GM12878 (cell line): ENCODE results near the gene EDEM3. TPM values are rescaled to one million over a fixed set of nuclear protein-coding genes. Genes with fewer than 3 reads are reported as not detected.

ENCODE experiments used
- ATAC-seq: fragments of 200-7000 bp; cut with Tn5 transposase; 3 replicates; pipeline ENCODE4 v1.9.1; 2020; ENCODE audit warnings: mild to moderate bottlenecking, moderate library complexity
- BruUV-seq: library from RNA; stranded (reverse); fragments of 400-500 nt; replicated peaks from 2 replicates; lab custom pipeline; 2021; lab: Mats Ljungman, UMichigan
- CTCF ChIA-PET: fragments of 300-600 bp; sonication (Branson Sonifier 250); formaldehyde crosslinking; extraction: SDS; loops from one replicate; lab custom pipeline; 2021; ENCODE audit warnings: inconsistent platforms; lab: Yijun Ruan, JAX
- POLR2A ChIA-PET: fragments of 350-600 bp; formaldehyde crosslinking; extraction: SDS; loops from one replicate; lab custom pipeline; 2021; ENCODE audit warnings: inconsistent platforms; lab: Charles Lee
- RAD21 ChIA-PET: fragments of 300-600 bp; sonication (Branson Sonifier 250); formaldehyde crosslinking; loops from one replicate; lab custom pipeline; 2023; ENCODE audit warnings: antibody characterized with exemption; ENCODE audit not compliant: unreplicated experiment; lab: Charles Lee
- SMC1A ChIA-PET: fragments of 300-600 bp; sonication (Branson Sonifier 250); formaldehyde crosslinking; loops from one replicate; lab custom pipeline; 2023; ENCODE audit not compliant: unreplicated experiment, uncharacterized antibody; lab: Charles Lee
- DNase-seq: peaks from one replicate; pipeline ENCODE4 v3.0.0-alpha.2; 2011; ENCODE audit warnings: low read depth, low spot score
- FAIRE-seq: peaks from 3 replicates; lab custom pipeline; 2011; peaks lifted over from hg19 to GRCh38; lab: Jason Lieb, UNC
- H2AFZ ChIP-seq: 2 replicates; pipeline ENCODE4 v1.6.0; 2011; ENCODE audit warnings: low read depth, low read length, control low read depth; ENCODE audit not compliant: control insufficient read depth
- H3K27ac ChIP-seq: 2 replicates; pipeline ENCODE4 v1.5.1; 2011; ENCODE audit warnings: control low read depth; ENCODE audit not compliant: control insufficient read depth, insufficient read depth
- H3K27me3 ChIP-seq, 2 experiments: replicated peaks in 1 of 2; 2 replicates each; pipeline versions ENCODE4 v1.6.0 to v1.6.1; 2011; ENCODE audit warnings: low read length in 1 of 2; ENCODE audit not compliant: control insufficient read depth in 2 of 2, insufficient read depth in 2 of 2
- H3K36me3 ChIP-seq, 2 experiments: 2 replicates each; pipeline ENCODE4 v1.5.1; 2011; ENCODE audit warnings: low read length in 1 of 2; ENCODE audit not compliant: control insufficient read depth in 2 of 2, insufficient read depth in 2 of 2
- H3K4me1 ChIP-seq: 2 replicates; pipeline ENCODE4 v1.6.1; 2011; ENCODE audit warnings: mild to moderate bottlenecking, low read length, moderate library complexity, mixed read lengths; ENCODE audit not compliant: control insufficient read depth, insufficient read depth
- H3K4me2 ChIP-seq: 2 replicates; pipeline ENCODE4 v1.6.0; 2011; ENCODE audit warnings: control low read depth; ENCODE audit not compliant: control insufficient read depth, insufficient read depth
- H3K4me3 ChIP-seq: fragments of 200-600 bp; sonication (generic); 2 replicates; pipeline ENCODE4 v1.5.1; 2016
- H3K79me2 ChIP-seq: 2 replicates; pipeline ENCODE4 v1.6.0; 2011; ENCODE audit warnings: low read length; ENCODE audit not compliant: control insufficient read depth, insufficient read depth
- H3K9ac ChIP-seq: 2 replicates; pipeline ENCODE4 v1.8.0; 2011; ENCODE audit warnings: low read length, control low read depth, mixed read lengths; ENCODE audit not compliant: control insufficient read depth, insufficient read depth
- H3K9me3 ChIP-seq: replicated peaks from 3 replicates; pipeline ENCODE4 v1.5.1; 2011; ENCODE audit warnings: mild to moderate bottlenecking, low read length; ENCODE audit not compliant: control insufficient read depth, insufficient read depth
- H4K20me1 ChIP-seq: 2 replicates; pipeline ENCODE4 v1.6.0; 2011; ENCODE audit not compliant: control insufficient read depth, insufficient read depth
- CBX5 ChIP-seq: sonication (generic); IDR thresholded peaks from 2 replicates; pipeline ENCODE4 v1.6.1; 2016; ENCODE audit warnings: low read depth, moderate library complexity, mild to moderate bottlenecking, inconsistent platforms
- KDM1A ChIP-seq: fragments of 200-600 bp; sonication (generic); IDR thresholded peaks from 2 replicates; pipeline ENCODE4 v1.6.1; 2016; ENCODE audit warnings: borderline replicate concordance
- NR2C2 ChIP-seq: IDR thresholded peaks from 2 replicates; pipeline ENCODE4 v1.6.1; 2011; ENCODE audit warnings: borderline replicate concordance, low read depth; ENCODE audit not compliant: control insufficient read depth, insufficient read length
- RAD21 ChIP-seq: IDR thresholded peaks from 2 replicates; pipeline ENCODE4 v1.6.1; 2011; ENCODE audit warnings: mild to moderate bottlenecking, low read depth, low read length, moderate library complexity; ENCODE audit not compliant: insufficient read depth
- RFX5 ChIP-seq: IDR thresholded peaks from 2 replicates; pipeline ENCODE4 v1.6.1; 2011; ENCODE audit warnings: low read depth, low read length, improper control_type of control experiment
- STAT3 ChIP-seq: IDR thresholded peaks from 2 replicates; pipeline ENCODE4 v1.6.1; 2011; ENCODE audit warnings: low read depth, low read length, improper control_type of control experiment
- TCF12 ChIP-seq: IDR thresholded peaks from 2 replicates; pipeline ENCODE4 v1.6.1; 2011; ENCODE audit warnings: low read depth, mild to moderate bottlenecking, low read length
- TCF3 ChIP-seq: IDR thresholded peaks from 2 replicates; pipeline ENCODE4 v1.6.1; 2012; ENCODE audit warnings: low read depth, mild to moderate bottlenecking, low read length, borderline replicate concordance; ENCODE audit not compliant: insufficient read depth
- WGBS: methylation state at CpG from one replicate; pipeline ENCODE4 v1.1.6; 2016; ENCODE audit warnings: low lambda C conversion rate; ENCODE audit not compliant: insufficient replicate concordance, insufficient coverage; ENCODE audit errors: missing lambda C conversion rate; 5-methylcytosine and 5-hydroxymethylcytosine counted together
- in situ Hi-C: fragments of 300-500 bp; cut with MboI; formaldehyde crosslinking; loops from 9 replicates; pipeline ENCODE4 v1.14.3; 2018; ENCODE audit warnings: mixed read lengths
- intact Hi-C: fragments of 100-400 bp; cut with micrococcal nuclease; formaldehyde crosslinking; loops from one replicate; pipeline ENCODE4 v1.14.2; 2022; ENCODE audit not compliant: unreplicated experiment
- polyA plus RNA-seq, 11 experiments: library from polyadenylated mRNA; depleted of rRNA in 4 of 11; unstranded in 6 of 11; stranded (reverse) in 5 of 11; fragments of >200 nt; fragmentation: Nextera tagmentation in 4 of 11; fragmentation: Illumina TruSeq in 1 of 11; extraction: Ambion mirVana in 4 of 11; extraction: Trizol in 1 of 11; gene quantifications; 1 replicate in 1 of 11; 2 replicates in 10 of 11; pipeline versions ENCODE4 v1.2.1 to v1.2.3, GENCODE V29; 2011 to 2016; ENCODE audit warnings: inconsistent platforms in 2 of 11, missing spikeins in 2 of 11, low read depth in 1 of 11
- total RNA-seq, 4 experiments: library from RNA; depleted of rRNA in 3 of 4; stranded (reverse); fragments of >200 nt in 3 of 4; fragmentation: Illumina TruSeq in 1 of 4; extraction: Trizol in 1 of 4; gene quantifications; 2 replicates each; pipeline versions ENCODE4 v1.2.1 to v1.2.3, GENCODE V29; 2013 to 2021
- TF ChIP-seq, protein P1 (sequence below): IDR thresholded peaks from 2 replicates; pipeline ENCODE4 v1.6.1; 2012; ENCODE audit warnings: low read depth, low read length, improper control_type of control experiment
- TF ChIP-seq, protein P2 (sequence below): fragments of 150-350 bp; IDR thresholded peaks from 2 replicates; pipeline ENCODE4 v1.6.1; 2014; ENCODE audit warnings: mild to moderate bottlenecking, low read depth, low read length
- TF ChIP-seq, protein P3 (sequence below): IDR thresholded peaks from 2 replicates; pipeline ENCODE4 v1.6.1; 2011; ENCODE audit warnings: borderline replicate concordance, low read depth, mild to moderate bottlenecking, moderate library complexity, mixed read lengths, low read length; ENCODE audit not compliant: insufficient read depth; ENCODE audit errors: extremely low read length
- TF ChIP-seq, protein P4 (sequence below): IDR thresholded peaks from 2 replicates; pipeline ENCODE4 v1.6.1; 2011; ENCODE audit warnings: borderline replicate concordance, low read depth, mild to moderate bottlenecking, moderate library complexity, low read length; ENCODE audit not compliant: insufficient read depth, poor library complexity, severe bottlenecking

Gene EDEM3
- total and polyA plus RNA-seq, 10 of the 15 experiments (the other 5 are each of a cell fraction or from before 2014, with no cell fraction given), result 6.4 to 19.3 (median 14.3) TPM

- no peaks in the 10 kb centered on the region for H3K79me2 ChIP-seq
- no peak overlapping the region for H3K9ac ChIP-seq
- WGBS, result 25% methylated on average over 3 of the region's 3 CpGs
- H3K4me3 ChIP-seq, result no peak overlapping the region
- no TSS peak for BruUV-seq
- ATAC-seq (no peak), DNase-seq (no peak), FAIRE-seq (no peak)
- no peaks in the 10 kb centered on the region for H3K27me3 ChIP-seq
- no peak overlapping the region for H3K4me2 ChIP-seq
- H3K9me3 ChIP-seq, result no peaks in the 10 kb centered on the region; the same call in 1 of the 3 replicates
- no peaks in the 10 kb centered on the region for H3K36me3 ChIP-seq
- H3K27ac ChIP-seq, result no peak overlapping the region
- ChIA-PET SMC1A (no interaction called here), RAD21 (no interaction called here), POLR2A (no interaction called here), CTCF (no interaction called here)
- no peak for TF ChIP-seq STAT3
- TF ChIP-seq NR2C2, result no peak
- TF ChIP-seq CBX5, result no peak
- TF ChIP-seq, protein P1, sequence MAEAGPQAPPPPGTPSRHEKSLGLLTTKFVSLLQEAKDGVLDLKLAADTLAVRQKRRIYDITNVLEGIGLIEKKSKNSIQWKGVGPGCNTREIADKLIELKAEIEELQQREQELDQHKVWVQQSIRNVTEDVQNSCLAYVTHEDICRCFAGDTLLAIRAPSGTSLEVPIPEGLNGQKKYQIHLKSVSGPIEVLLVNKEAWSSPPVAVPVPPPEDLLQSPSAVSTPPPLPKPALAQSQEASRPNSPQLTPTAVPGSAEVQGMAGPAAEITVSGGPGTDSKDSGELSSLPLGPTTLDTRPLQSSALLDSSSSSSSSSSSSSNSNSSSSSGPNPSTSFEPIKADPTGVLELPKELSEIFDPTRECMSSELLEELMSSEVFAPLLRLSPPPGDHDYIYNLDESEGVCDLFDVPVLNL, result no peak
- no peak for TF ChIP-seq TCF3
- peaks cover 30% of the 10 kb centered on the region for H3K4me1 ChIP-seq
- in situ Hi-C loops (no loop called here), intact Hi-C loops (no loop called here)
- H4K20me1 ChIP-seq, result no peaks in the 10 kb centered on the region
- H2AFZ ChIP-seq, result no peak overlapping the region
Measured at GRCh38 chr1:184646178-184646701, 108.4 kb downstream of the EDEM3 start.

DNA sequence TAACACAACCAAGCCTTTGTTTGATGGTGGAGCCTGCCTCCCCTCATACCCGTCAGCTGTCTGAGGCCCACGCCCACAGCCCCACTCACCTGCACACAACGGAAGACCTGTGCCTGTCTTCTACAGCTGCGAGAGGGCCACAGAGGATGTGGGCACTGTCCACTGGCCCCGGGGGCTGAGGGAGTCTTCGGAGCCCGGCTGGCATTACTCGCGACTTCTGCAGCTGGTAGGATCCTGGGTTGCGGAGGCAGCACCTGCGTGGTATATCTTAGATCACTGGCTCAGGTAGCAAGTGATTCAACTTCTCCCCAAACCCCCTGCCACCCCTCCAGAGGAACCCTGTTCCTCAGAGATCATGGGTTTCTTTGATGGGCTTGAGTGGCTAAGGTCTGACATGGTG, 109.9 kb downstream of the EDEM3 start:
- BruUV-seq, result no TSS peak
- Histone ChIP-seq H2AFZ (no peak overlapping the region), H3K4me3 (no peak overlapping the region), H3K9ac (no peak overlapping the region), H3K4me2 (no peak overlapping the region), H3K27ac (no peak overlapping the region), H3K36me3 (no peaks in the 10 kb centered on the region), H3K4me1 (peaks cover 24% of the 10 kb centered on the region), H3K79me2 (no peaks in the 10 kb centered on the region), H3K27me3 (no peaks in the 10 kb centered on the region), H3K9me3 (no peaks in the 10 kb centered on the region; the same call in 1 of the 3 replicates), H4K20me1 (no peaks in the 10 kb centered on the region)
- in situ Hi-C loops (no loop called here), intact Hi-C loops (no loop called here)
- WGBS, result 66% methylated on average over 11 of the region's 11 CpGs
- SMC1A ChIA-PET, result no interaction called here
- POLR2A ChIA-PET, result no interaction called here
- ATAC-seq, result no peak
- CTCF ChIA-PET, result no interaction called here
- RAD21 ChIA-PET, result no interaction called here
- no peak for DNase-seq
- no peak for FAIRE-seq
- TF ChIP-seq RFX5 (no peak), TCF12 (no peak), RAD21 (no peak), KDM1A (no peak)
- TF ChIP-seq, protein P2, sequence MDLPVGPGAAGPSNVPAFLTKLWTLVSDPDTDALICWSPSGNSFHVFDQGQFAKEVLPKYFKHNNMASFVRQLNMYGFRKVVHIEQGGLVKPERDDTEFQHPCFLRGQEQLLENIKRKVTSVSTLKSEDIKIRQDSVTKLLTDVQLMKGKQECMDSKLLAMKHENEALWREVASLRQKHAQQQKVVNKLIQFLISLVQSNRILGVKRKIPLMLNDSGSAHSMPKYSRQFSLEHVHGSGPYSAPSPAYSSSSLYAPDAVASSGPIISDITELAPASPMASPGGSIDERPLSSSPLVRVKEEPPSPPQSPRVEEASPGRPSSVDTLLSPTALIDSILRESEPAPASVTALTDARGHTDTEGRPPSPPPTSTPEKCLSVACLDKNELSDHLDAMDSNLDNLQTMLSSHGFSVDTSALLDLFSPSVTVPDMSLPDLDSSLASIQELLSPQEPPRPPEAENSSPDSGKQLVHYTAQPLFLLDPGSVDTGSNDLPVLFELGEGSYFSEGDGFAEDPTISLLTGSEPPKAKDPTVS, result no peak
- TF ChIP-seq, protein P3, sequence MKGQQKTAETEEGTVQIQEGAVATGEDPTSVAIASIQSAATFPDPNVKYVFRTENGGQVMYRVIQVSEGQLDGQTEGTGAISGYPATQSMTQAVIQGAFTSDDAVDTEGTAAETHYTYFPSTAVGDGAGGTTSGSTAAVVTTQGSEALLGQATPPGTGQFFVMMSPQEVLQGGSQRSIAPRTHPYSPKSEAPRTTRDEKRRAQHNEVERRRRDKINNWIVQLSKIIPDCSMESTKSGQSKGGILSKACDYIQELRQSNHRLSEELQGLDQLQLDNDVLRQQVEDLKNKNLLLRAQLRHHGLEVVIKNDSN, result no peak
- TF ChIP-seq, protein P4, sequence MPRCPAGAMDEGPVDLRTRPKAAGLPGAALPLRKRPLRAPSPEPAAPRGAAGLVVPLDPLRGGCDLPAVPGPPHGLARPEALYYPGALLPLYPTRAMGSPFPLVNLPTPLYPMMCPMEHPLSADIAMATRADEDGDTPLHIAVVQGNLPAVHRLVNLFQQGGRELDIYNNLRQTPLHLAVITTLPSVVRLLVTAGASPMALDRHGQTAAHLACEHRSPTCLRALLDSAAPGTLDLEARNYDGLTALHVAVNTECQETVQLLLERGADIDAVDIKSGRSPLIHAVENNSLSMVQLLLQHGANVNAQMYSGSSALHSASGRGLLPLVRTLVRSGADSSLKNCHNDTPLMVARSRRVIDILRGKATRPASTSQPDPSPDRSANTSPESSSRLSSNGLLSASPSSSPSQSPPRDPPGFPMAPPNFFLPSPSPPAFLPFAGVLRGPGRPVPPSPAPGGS, result no peak
